Measurements from ENCODE around the gene LHX8.
"Not testable (repeated sequence)": the region's sequence is repeated elsewhere in the genome, so short reads cannot be mapped to it uniquely, and the experiment has no call there.

LHX8 gene

GRCh38 chr1:75132812-75133619 lies 1.2 kb upstream of the LHX8 start:
- no peak for DNase-seq

GRCh38 chr1:75134647-75135572 lies 722 bp downstream of the LHX8 start:
- no peak for DNase-seq

- no peak for DNase-seq
Observed at GRCh38 chr1:75135573-75136194, 1.5 kb downstream of the LHX8 start.

GRCh38 chr1:75136195-75136815 lies 2.1 kb downstream of the LHX8 start:
- DNase-seq, result no peak

GRCh38 chr1:75136921-75137641 lies 2.9 kb downstream of the LHX8 start:
- no peak for DNase-seq

GRCh38 chr1:75152092-75152491 lies 17.9 kb downstream of the LHX8 start:
- DNase-seq, result no peak

- DNase-seq, result no peak
Observed at GRCh38 chr1:75159154-75159553, 25.0 kb downstream of the LHX8 start.

- no peak for DNase-seq
Observed at GRCh38 chr1:75165264-75165663, 31.1 kb downstream of the LHX8 start.

- DNase-seq, result no peak
Observed at GRCh38 chr1:75166821-75167220, 32.6 kb downstream of the LHX8 start.

GRCh38 chr1:75170011-75170410 lies 35.8 kb downstream of the LHX8 start:
- DNase-seq, result no peak

- peak in 1 of 2 experiments; percentile 64 for DNase-seq
Observed at GRCh38 chr1:75170981-75171380, 36.8 kb downstream of the LHX8 start.

GRCh38 chr1:75171876-75172275 lies 37.7 kb downstream of the LHX8 start:
- DNase-seq, result peak; percentile 22 to 70

GRCh38 chr1:75172556-75172955 lies 38.4 kb downstream of the LHX8 start:
- DNase-seq, result peak in 1 of 2 experiments; percentile 41

- peak; percentile 47 to 74 for DNase-seq
Observed at GRCh38 chr1:75174031-75174760, 40.0 kb downstream of the LHX8 start.

GRCh38 chr1:75181214-75181955 lies 47.2 kb downstream of the LHX8 start:
- DNase-seq, result not testable (repeated sequence)

GRCh38 chr1:75188892-75189291 lies 54.7 kb downstream of the LHX8 start:
- peak in 1 of 2 experiments; percentile 59 for DNase-seq

GRCh38 chr1:75198163-75198562 lies 64.0 kb downstream of the LHX8 start:
- no peak for DNase-seq

GRCh38 chr1:75198761-75199160 lies 64.6 kb downstream of the LHX8 start:
- no peak for DNase-seq

GRCh38 chr1:75202751-75203150 lies 68.6 kb downstream of the LHX8 start:
- DNase-seq, result no peak

GRCh38 chr1:75203415-75204277 lies 69.5 kb downstream of the LHX8 start:
- peak; percentile 53 to 72 for DNase-seq

Measured in NCI-H446 (cell line).